Keratinocyte (primary cell): ENCODE results near the gene PAPSS2. TPM values are rescaled to one million over a fixed set of nuclear protein-coding genes. Genes with fewer than 3 reads are reported as not detected.

Experiments
- DNase-seq: peaks from one replicate; pipeline ENCODE4 v3.0.0-alpha.2; 2011; ENCODE audit warnings: low read depth, missing footprints, low spot score
- FAIRE-seq: peaks from 2 replicates; lab custom pipeline; 2011; peaks lifted over from hg19 to GRCh38; lab: Jason Lieb, UNC
- H2AFZ ChIP-seq: 2 replicates; pipeline ENCODE4 v1.6.0; 2012; ENCODE audit warnings: low read length, control low read depth, inconsistent platforms; ENCODE audit not compliant: control insufficient read depth
- H3K27ac ChIP-seq: 2 replicates; pipeline ENCODE4 v1.5.1; 2011; ENCODE audit warnings: low read length; ENCODE audit not compliant: control insufficient read depth, insufficient read depth
- H3K27me3 ChIP-seq: 3 replicates; pipeline ENCODE4 v1.6.0; 2011; ENCODE audit warnings: low read length; ENCODE audit not compliant: control insufficient read depth, insufficient read depth; ENCODE audit errors: extremely low read depth
- H3K36me3 ChIP-seq, 2 experiments: 2 replicates in 1 of 2; 3 replicates in 1 of 2; pipeline ENCODE4 v1.5.1; 2011; ENCODE audit warnings: low read length in 2 of 2, mild to moderate bottlenecking in 1 of 2; ENCODE audit not compliant: control insufficient read depth in 2 of 2, insufficient read depth in 2 of 2; ENCODE audit errors: extremely low read depth in 1 of 2
- H3K4me1 ChIP-seq: 3 replicates; pipeline ENCODE4 v1.5.1; 2011; ENCODE audit warnings: low read length; ENCODE audit not compliant: control insufficient read depth, insufficient read depth; ENCODE audit errors: extremely low read depth
- H3K4me2 ChIP-seq: 3 replicates; pipeline ENCODE4 v1.6.0; 2011; ENCODE audit warnings: low read depth, low read length; ENCODE audit not compliant: control insufficient read depth, insufficient read depth; ENCODE audit errors: extremely low read depth
- H3K4me3 ChIP-seq, 3 experiments: fragments of 200-600 bp in 1 of 3; sonication (generic) in 1 of 3; 2 replicates in 2 of 3; 3 replicates in 1 of 3; pipeline ENCODE4 v1.5.1; 2011 to 2016; ENCODE audit warnings: low read length in 3 of 3, mild to moderate bottlenecking in 3 of 3, control low read depth in 2 of 3, inconsistent platforms in 1 of 3, low read depth in 1 of 3, mixed read lengths in 1 of 3, mixed run types in 1 of 3, moderate library complexity in 1 of 3; ENCODE audit not compliant: control insufficient read depth in 2 of 3, insufficient read depth in 2 of 3; ENCODE audit errors: extremely low read depth in 1 of 3
- H3K79me2 ChIP-seq: 2 replicates; pipeline ENCODE4 v1.6.0; 2012; ENCODE audit warnings: low read length; ENCODE audit not compliant: control insufficient read depth, insufficient read depth
- H3K9ac ChIP-seq: 3 replicates; pipeline ENCODE4 v1.6.0; 2011; ENCODE audit warnings: low read length; ENCODE audit not compliant: control insufficient read depth, insufficient read depth; ENCODE audit errors: extremely low read depth
- H3K9me1 ChIP-seq: 3 replicates; pipeline ENCODE4 v1.6.0; 2011; ENCODE audit warnings: low read length; ENCODE audit not compliant: control insufficient read depth, insufficient read depth; ENCODE audit errors: extremely low read depth
- H3K9me3 ChIP-seq: 2 replicates; pipeline ENCODE4 v1.5.1; 2012; ENCODE audit warnings: low read depth, low read length; ENCODE audit not compliant: control insufficient read depth
- H4K20me1 ChIP-seq: 3 replicates; pipeline ENCODE4 v1.6.0; 2011; ENCODE audit warnings: low read length; ENCODE audit not compliant: control insufficient read depth, insufficient read depth; ENCODE audit errors: extremely low read depth
- CTCF ChIP-seq, 3 experiments: IDR thresholded peaks in 1 of 3; conservative IDR thresholded peaks in 1 of 3; optimal IDR thresholded peaks in 1 of 3; 2 replicates in 2 of 3; 3 replicates in 1 of 3; pipeline versions ENCODE3 to v1.5.1; 2011; ENCODE audit warnings: low read length in 3 of 3, mild to moderate bottlenecking in 3 of 3, moderate library complexity in 2 of 3, control low read depth in 1 of 3, inconsistent platforms in 1 of 3; ENCODE audit not compliant: insufficient read depth in 2 of 3; ENCODE audit errors: extremely low read depth in 1 of 3
- EZH2 ChIP-seq: IDR thresholded peaks from one replicate; pipeline ENCODE4 v1.6.1; 2012; ENCODE audit warnings: inconsistent platforms, mild to moderate bottlenecking, low read length, moderate library complexity
- dilution Hi-C: fragments of 300-500 bp; cut with MboI; formaldehyde crosslinking; loops from one replicate; pipeline ENCODE4 v1.7.0; 2020; ENCODE audit warnings: low sequenced_read_pairs; ENCODE audit not compliant: extremely low pct_ligation_motif_present
- polyA plus RNA-seq, 5 experiments: library from polyadenylated mRNA; depleted of rRNA in 3 of 5; stranded (reverse) in 3 of 5; stranded (forward) in 1 of 5; unstranded in 1 of 5; fragments of >200 nt; gene quantifications; 1 replicate in 1 of 5; 2 replicates in 3 of 5; 3 replicates in 1 of 5; pipeline versions ENCODE4 v1.2.1 to v1.2.3, GENCODE V29; 2011 to 2012; ENCODE audit warnings: missing spikeins in 2 of 5, low read depth in 1 of 5, low replicate concordance in 1 of 5

The PAPSS2 gene
- polyA plus RNA-seq, 1 donor (not counting 4 experiments of a cell fraction or from before 2014, with no cell fraction given): 1.1 TPM

DNA sequence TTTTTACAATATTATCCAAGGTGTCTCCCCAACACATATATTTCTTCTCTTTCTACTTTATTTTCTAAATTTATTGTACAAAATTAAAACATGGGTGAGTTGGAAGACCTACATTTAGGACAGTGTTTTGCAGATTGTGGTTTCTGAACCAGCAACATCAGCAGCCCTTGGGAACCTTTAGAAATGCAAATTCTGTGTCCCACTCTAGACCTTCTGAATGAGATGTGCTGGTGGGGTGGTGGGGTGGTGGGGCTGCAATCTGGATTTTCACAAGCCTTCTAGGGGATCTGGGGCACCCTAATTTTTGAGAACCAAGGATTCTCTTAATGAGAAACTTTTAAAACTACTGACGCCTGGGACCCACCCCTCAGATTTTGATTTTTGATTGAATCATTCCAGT lies 7.4 kb upstream of the PAPSS2 start:
- no peaks in the 10 kb centered on the region for H4K20me1 ChIP-seq
- H3K4me2 ChIP-seq: no peak overlapping the region
- no peaks in the 10 kb centered on the region for H3K4me1 ChIP-seq
- H3K79me2 ChIP-seq: no peaks in the 10 kb centered on the region
- H3K36me3 ChIP-seq: no peaks in the 10 kb centered on the region
- H3K4me3 ChIP-seq: no peak overlapping the region
- no peak for FAIRE-seq
- no peak overlapping the region for H3K27ac ChIP-seq
- H3K9me1 ChIP-seq: no peaks in the 10 kb centered on the region
- H3K27me3 ChIP-seq: no peaks in the 10 kb centered on the region
- no peak overlapping the region for H2AFZ ChIP-seq
- DNase-seq: no peak
- dilution Hi-C loops: no loop called here
- TF ChIP-seq EZH2: no peak
- TF ChIP-seq CTCF (optimal IDR thresholded peaks at IDR 0.05 in 1 of 3, IDR thresholded peaks at IDR 0.05 in 1 of 3, conservative IDR thresholded peaks at IDR 0.05 in 1 of 3; ENCODE audit: extremely low read depth in 1 of 3, insufficient read depth in 2 of 3, low read length in 3 of 3): no peak
- H3K9me3 ChIP-seq: no peaks in the 10 kb centered on the region
- H3K9ac ChIP-seq: no peak overlapping the region

DNA sequence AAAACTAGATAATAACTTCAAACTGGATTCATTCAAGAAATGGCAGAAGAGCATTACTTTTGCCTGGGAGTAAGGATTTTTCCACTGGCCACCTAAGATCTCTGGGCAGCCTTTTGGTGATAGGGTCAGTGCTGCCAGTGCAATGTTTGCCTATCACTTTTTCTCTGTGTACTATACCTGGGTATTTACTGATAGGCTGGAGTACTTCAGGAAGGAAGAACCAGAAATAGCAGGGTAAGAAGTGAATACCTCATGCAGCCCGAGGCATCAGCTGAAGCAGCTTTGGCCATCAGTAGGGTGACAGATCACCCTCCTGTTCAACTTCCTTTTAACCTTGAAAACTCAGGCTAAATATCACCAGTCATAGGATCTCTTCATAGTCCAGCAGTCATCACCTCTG lies 5.5 kb upstream of the PAPSS2 start:
- FAIRE-seq (no peak), DNase-seq (no peak)
- Histone ChIP-seq H3K36me3 (no peaks in the 10 kb centered on the region), H3K9ac (no peak overlapping the region), H4K20me1 (no peaks in the 10 kb centered on the region), H3K4me2 (no peak overlapping the region), H3K27me3 (no peaks in the 10 kb centered on the region), H3K27ac (no peak overlapping the region), H3K4me3 (no peak overlapping the region), H3K79me2 (no peaks in the 10 kb centered on the region), H3K4me1 (no peaks in the 10 kb centered on the region), H3K9me1 (no peaks in the 10 kb centered on the region), H3K9me3 (no peaks in the 10 kb centered on the region), H2AFZ (no peak overlapping the region)
- dilution Hi-C loops: no loop called here
- TF ChIP-seq EZH2 (no peak), CTCF (optimal IDR thresholded peaks at IDR 0.05 in 1 of 3, IDR thresholded peaks at IDR 0.05 in 1 of 3, conservative IDR thresholded peaks at IDR 0.05 in 1 of 3; ENCODE audit: extremely low read depth in 1 of 3, insufficient read depth in 2 of 3, low read length in 3 of 3) (no peak)
